PC-3 (cell line): ENCODE measurements around the gene ZBTB7B. TPM values are rescaled to one million over a fixed set of nuclear protein-coding genes. Genes with fewer than 3 reads are reported as not detected.

Source experiments
- ATAC-seq: fragments of 200-7000 bp; cut with Tn5 transposase; 2 replicates; pipeline ENCODE4 v1.9.1; 2020; ENCODE audit warnings: mild to moderate bottlenecking, moderate library complexity
- BruUV-seq: library from RNA; stranded (reverse); fragments of 400-500 nt; replicated peaks from 2 replicates; lab custom pipeline; 2021; lab: Mats Ljungman, UMichigan
- CTCF ChIA-PET: fragments of 300-600 bp; sonication (Branson Sonifier 250); formaldehyde crosslinking; loops from one replicate; lab custom pipeline; 2022; ENCODE audit warnings: antibody characterized with exemption; lab: Charles Lee
- POLR2A ChIA-PET: fragments of 300-600 bp; sonication (Branson Sonifier 250); formaldehyde crosslinking; loops from one replicate; lab custom pipeline; 2022; ENCODE audit warnings: antibody characterized with exemption; ENCODE audit not compliant: unreplicated experiment; lab: Charles Lee
- DNase-seq: peaks from one replicate; pipeline ENCODE4 v3.0.0-alpha.2; 2015
- H2AFZ ChIP-seq: fragments of 300-600 bp; sonication (generic); 2 replicates; pipeline ENCODE4 v1.6.0; 2016; ENCODE audit warnings: antibody characterized with exemption, low read length
- H3F3A ChIP-seq: fragments of 300-600 bp; sonication (generic); one replicate; pipeline ENCODE4 v1.6.0; 2017; ENCODE audit warnings: antibody characterized with exemption, low read length, control low read depth, mild to moderate bottlenecking; ENCODE audit not compliant: unreplicated experiment
- H3K27ac ChIP-seq: fragments of 300-600 bp; sonication (generic); 2 replicates; pipeline ENCODE4 v1.5.1; 2016; ENCODE audit warnings: mild to moderate bottlenecking, low read length
- H3K27me3 ChIP-seq: fragments of 300-600 bp; sonication (generic); 2 replicates; pipeline ENCODE4 v1.6.1; 2016; ENCODE audit warnings: low read length, mixed read lengths
- H3K36me3 ChIP-seq: fragments of 300-600 bp; sonication (generic); 2 replicates; pipeline ENCODE4 v1.6.1; 2016; ENCODE audit warnings: low read depth, mixed run types, low read length, mixed read lengths
- H3K4me1 ChIP-seq: fragments of 300-600 bp; sonication (generic); 2 replicates; pipeline ENCODE4 v1.5.1; 2016; ENCODE audit warnings: low read length; ENCODE audit not compliant: insufficient read depth
- H3K4me2 ChIP-seq: fragments of 300-600 bp; sonication (generic); 2 replicates; pipeline ENCODE4 v1.6.0; 2016; ENCODE audit warnings: low read length
- H3K4me3 ChIP-seq: fragments of 300-600 bp; sonication (generic); 2 replicates; pipeline ENCODE4 v1.5.1; 2016; ENCODE audit warnings: mild to moderate bottlenecking, low read length, mixed read lengths
- H3K79me2 ChIP-seq: fragments of 300-600 bp; sonication (generic); 2 replicates; pipeline ENCODE4 v1.6.1; 2017; ENCODE audit warnings: low read length, mixed read lengths
- H3K9ac ChIP-seq: fragments of 300-600 bp; sonication (generic); 2 replicates; pipeline ENCODE4 v1.6.0; 2016; ENCODE audit warnings: mild to moderate bottlenecking, low read length
- H3K9me2 ChIP-seq: fragments of 300-600 bp; sonication (generic); replicated peaks from 2 replicates; pipeline ENCODE4 v1.6.1; 2016; ENCODE audit warnings: mixed run types, low read length, mixed read lengths
- H3K9me3 ChIP-seq: fragments of 300-600 bp; sonication (generic); 2 replicates; pipeline ENCODE4 v1.6.1; 2016; ENCODE audit warnings: low read length, mixed read lengths
- H4K20me1 ChIP-seq: fragments of 300-600 bp; sonication (generic); 2 replicates; pipeline ENCODE4 v1.6.1; 2016; ENCODE audit warnings: low read length, mixed read lengths
- CTCF ChIP-seq: fragments of 300-600 bp; sonication (generic); conservative IDR thresholded peaks from 2 replicates; pipeline ENCODE4 v1.5.1; 2017; ENCODE audit warnings: antibody characterized with exemption, low read depth, mild to moderate bottlenecking, low read length
- EZH2 ChIP-seq: fragments of 300-600 bp; sonication (generic); IDR thresholded peaks from one replicate; pipeline ENCODE4 v1.6.1; 2017; ENCODE audit warnings: antibody characterized with exemption, mild to moderate bottlenecking, low read length; ENCODE audit not compliant: unreplicated experiment
- EZH2phosphoT487 ChIP-seq: fragments of 300-600 bp; sonication (generic); IDR thresholded peaks from 2 replicates; pipeline ENCODE4 v1.6.1; 2018; ENCODE audit warnings: mild to moderate bottlenecking, antibody characterized with exemption, low read length, borderline replicate concordance
- intact Hi-C: fragments of 100-400 bp; cut with micrococcal nuclease; formaldehyde crosslinking; loops from 2 replicates; pipeline ENCODE4 v1.9.0; 2023
- total RNA-seq: library from RNA; depleted of rRNA; stranded (reverse); fragments of >200 nt; gene quantifications from 2 replicates; pipeline ENCODE4 v1.2.3, GENCODE V29; 2014

ZBTB7B gene
- total RNA-seq, 1 experiment from 2014 or later = 39.7 TPM

GRCh38 chr1:155063550-155064110 is 61.0 kb downstream of the ZBTB7B start, which contains the start of gene EFNA4:
TSS of gene EFNA4 (plus strand) at chr1:155063740. CDS start at chr1:155063824, 84 bp downstream.
- H3K27me3 ChIP-seq = no peaks in the 10 kb centered on the region
- TF ChIP-seq CTCF (no peak), EZH2 (no peak), EZH2phosphoT487 (no peak)
- no peaks in the 10 kb centered on the region for H3K9me3 ChIP-seq
- DNase-seq (peak; percentile 90), ATAC-seq (peak; percentile 76)
- H3K4me1 ChIP-seq = peaks cover 21% of the 10 kb centered on the region
- CTCF ChIA-PET = interaction anchor here (2.3 kb wide), 1 partner anchor 21 kb away, joined by 14 read pairs; no protein-coding TSS in a partner anchor
- peaks cover 14% of the 10 kb centered on the region for H3K36me3 ChIP-seq
- H3F3A ChIP-seq = no peaks in the 10 kb centered on the region
- peak within 1 kb of the TSS; percentile 76 for H3K4me3 ChIP-seq
- 0 out of 2 replicates have a peak within 1 kb of the TSS, but pooled peaks have one; percentile 3 for H3K27ac ChIP-seq
- H3K79me2 ChIP-seq = peaks cover 14% of the 10 kb centered on the region
- POLR2A ChIA-PET = interaction anchor here (1.0 kb wide), 1 partner anchor 90 kb away, joined by 4 read pairs; no protein-coding TSS in a partner anchor
- H4K20me1 ChIP-seq = no peaks in the 10 kb centered on the region
- peak within 1 kb of the TSS; percentile 55 for H3K9ac ChIP-seq
- H2AFZ ChIP-seq = peak within 1 kb of the TSS; percentile 83
- intact Hi-C loops = loop anchor here (1.0 to 5.0 kb wide), 2 partner anchors 21 to 91 kb away; partner anchors contain the start of genes CKS1B and SHC1
- TSS peak; percentile 60 for BruUV-seq
- H3K4me2 ChIP-seq = peak within 1 kb of the TSS; percentile 82
- no peaks in the 10 kb centered on the region for H3K9me2 ChIP-seq

GRCh38 chr1:155064111-155064831 is 61.7 kb downstream of the ZBTB7B start:
- no peaks in the 10 kb centered on the region for H4K20me1 ChIP-seq
- H3K79me2 ChIP-seq = peaks cover 14% of the 10 kb centered on the region
- peak overlapping the region; percentile 83 for H2AFZ ChIP-seq
- H3K9me2 ChIP-seq = no peaks in the 10 kb centered on the region
- ChIA-PET POLR2A (interaction anchor here (0.6 to 1.0 kb wide), 2 partner anchors 91 to 1280 kb away, joined by 4 to 5 read pairs; no protein-coding TSS in a partner anchor), CTCF (interaction anchor here (0.8 to 2.3 kb wide), 2 partner anchors 11 to 20 kb away, joined by 3 to 14 read pairs; no protein-coding TSS in a partner anchor)
- H3K36me3 ChIP-seq = peaks cover 11% of the 10 kb centered on the region; the same call in 1 of the 2 replicates
- H3K4me3 ChIP-seq = peak overlapping the region; percentile 76
- H3K27me3 ChIP-seq = no peaks in the 10 kb centered on the region
- BruUV-seq = TSS peak; percentile 68
- peak overlapping the region; percentile 82 for H3K4me2 ChIP-seq
- H3K9me3 ChIP-seq = no peaks in the 10 kb centered on the region
- H3K9ac ChIP-seq = peak overlapping the region; percentile 55
- no peak overlapping the region for H3K27ac ChIP-seq
- TF ChIP-seq EZH2phosphoT487 (no peak), CTCF (no peak)
- DNase-seq = no peak
- intact Hi-C loops = loop anchor here (5.0 kb wide), 1 partner anchor 92 kb away; the partner anchor contains the start of genes CKS1B and SHC1
- H3K4me1 ChIP-seq = peaks cover 21% of the 10 kb centered on the region
- peak; percentile 17 for ATAC-seq
- no peaks in the 10 kb centered on the region for H3F3A ChIP-seq
